ENCODE data around the gene MAMSTR. TPM values are rescaled to one million over a fixed set of nuclear protein-coding genes. Genes with fewer than 3 reads are reported as not detected.

The MAMSTR gene
- total RNA-seq, 1 donor from 2014 or later = 3.6 TPM

- Mint-ChIP-seq H3K4me1 (ENCODE audit: unreplicated experiment) (peaks cover 27% of the 10 kb centered on the region), H3K27me3 (peaks cover 7% of the 10 kb centered on the region), H3K27ac (peak overlapping the region; percentile 83), H3K4me3 (peak overlapping the region; percentile 45), H3K9me3 (no peaks in the 10 kb centered on the region), H3K36me3 (no peaks in the 10 kb centered on the region)
- DNase-seq (ENCODE audit: extremely low spot score, unreplicated experiment) = peak; percentile 79
- peak; percentile 92 for TF ChIP-seq CTCF (conservative IDR thresholded peaks at IDR 0.05)
Observed at GRCh38 chr19:48674921-48675824, 44.4 kb downstream of the MAMSTR start.

- TF ChIP-seq CTCF (conservative IDR thresholded peaks at IDR 0.05) = no peak
- no peak overlapping the region for H3K27ac Mint-ChIP-seq
- H3K9me3 Mint-ChIP-seq = no peaks in the 10 kb centered on the region
- H3K27me3 Mint-ChIP-seq = peaks cover 7% of the 10 kb centered on the region
- no peak for DNase-seq (ENCODE audit: extremely low spot score, unreplicated experiment)
- H3K4me3 Mint-ChIP-seq = no peak overlapping the region
- no peaks in the 10 kb centered on the region for H3K36me3 Mint-ChIP-seq
- peaks cover 27% of the 10 kb centered on the region for H3K4me1 Mint-ChIP-seq (ENCODE audit: unreplicated experiment)
Observed at GRCh38 chr19:48674216-48674809, 45.2 kb downstream of the MAMSTR start.

- H3K27me3 Mint-ChIP-seq = peaks cover 7% of the 10 kb centered on the region
- no peak overlapping the region for H3K27ac Mint-ChIP-seq
- DNase-seq (ENCODE audit: extremely low spot score, unreplicated experiment) = no peak
- no peak for TF ChIP-seq CTCF (conservative IDR thresholded peaks at IDR 0.05)
- H3K4me1 Mint-ChIP-seq (ENCODE audit: unreplicated experiment) = peaks cover 27% of the 10 kb centered on the region
- no peaks in the 10 kb centered on the region for H3K9me3 Mint-ChIP-seq
- H3K4me3 Mint-ChIP-seq = no peak overlapping the region
- H3K36me3 Mint-ChIP-seq = no peaks in the 10 kb centered on the region
Observed at GRCh38 chr19:48673436-48674100, 46.0 kb downstream of the MAMSTR start.

- no peak for TF ChIP-seq CTCF (conservative IDR thresholded peaks at IDR 0.05)
- H3K27ac Mint-ChIP-seq = no peak within 1 kb of the TSS
- no peak for DNase-seq (ENCODE audit: extremely low spot score, unreplicated experiment)
Observed at GRCh38 chr19:48672994-48673393, 46.5 kb downstream of the MAMSTR start, which contains the start of gene NTN5. Gene NTN5 (minus strand): TSS chr19:48673017. CDS start chr19:48670986, 2,031 bp downstream.

GRCh38 chr19:48671446-48671995 is 48.0 kb downstream of the MAMSTR start:
- Mint-ChIP-seq H3K9me3 (no peaks in the 10 kb centered on the region), H3K27ac (peak overlapping the region; percentile 69), H3K4me3 (no peak overlapping the region), H3K27me3 (peaks cover 7% of the 10 kb centered on the region), H3K36me3 (no peaks in the 10 kb centered on the region), H3K4me1 (ENCODE audit: unreplicated experiment) (peaks cover 21% of the 10 kb centered on the region)
- DNase-seq (ENCODE audit: extremely low spot score, unreplicated experiment) = no peak
- TF ChIP-seq CTCF (conservative IDR thresholded peaks at IDR 0.05) = no peak

More at GRCh38 chr19:48672994-48673393, 46.5 kb downstream of the MAMSTR start, which contains the start of gene NTN5:
- Mint-ChIP-seq H3K4me3 (no peak within 1 kb of the TSS), H3K27me3 (peaks cover 7% of the 10 kb centered on the region), H3K36me3 (no peaks in the 10 kb centered on the region), H3K9me3 (no peaks in the 10 kb centered on the region), H3K4me1 (ENCODE audit: unreplicated experiment) (peaks cover 27% of the 10 kb centered on the region)

Data from type B pancreatic cell (in vitro differentiated cells).